ENCODE data around the gene PAN3. TPM values are rescaled to one million over a fixed set of nuclear protein-coding genes. Genes with fewer than 3 reads are reported as not detected.

The PAN3 gene
- total and polyA plus RNA-seq, 9 donors = 16.5 to 24.0 (median 18.7) TPM

DNA sequence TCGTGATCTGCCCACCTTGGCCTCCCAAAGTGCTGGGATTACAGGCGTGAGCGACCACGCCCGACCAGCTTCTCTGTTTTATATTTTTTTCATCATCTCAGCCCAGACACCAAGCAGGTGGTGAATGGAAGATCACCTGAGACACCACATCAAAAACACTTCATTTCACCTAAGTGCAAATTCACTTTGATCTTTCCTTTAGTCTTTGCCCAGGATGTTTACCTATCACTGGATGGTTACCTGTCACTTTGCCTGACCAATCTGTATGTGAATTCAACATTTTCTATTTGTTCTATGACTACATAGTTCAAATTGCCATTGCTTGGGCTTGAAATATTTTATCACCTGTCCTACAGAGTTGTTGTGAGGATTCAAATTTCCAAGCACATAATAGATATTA, 65.7 kb downstream of the PAN3 start:
- no peaks in the 10 kb centered on the region for H3K9me3 ChIP-seq (replicated peaks; ENCODE audit: control insufficient read depth, low read depth, low read length)
- H3K4me3 ChIP-seq (ENCODE audit: low read length) = no peak overlapping the region
- no peak overlapping the region for H3K27ac ChIP-seq (ENCODE audit: low read length)
- H3K36me3 ChIP-seq (ENCODE audit: control insufficient read depth, insufficient read depth, low read length) = peaks cover 4% of the 10 kb centered on the region
- no CpG with 5 or more reads among the region's 5 CpGs for WGBS (ENCODE audit: insufficient coverage)
- H3K27me3 ChIP-seq (ENCODE audit: control insufficient read depth, insufficient read depth, low read length) = no peaks in the 10 kb centered on the region
- H3K4me1 ChIP-seq (ENCODE audit: control insufficient read depth, insufficient read depth, low read length) = no peaks in the 10 kb centered on the region
- DNase-seq = no peak

- no peak overlapping the region for H3K27ac ChIP-seq (ENCODE audit: low read length)
- WGBS (ENCODE audit: insufficient coverage) = 100% methylated on average over 1 of the region's 5 CpGs
- DNase-seq = no peak
Observed at GRCh38 chr13:28204690-28205443, 66.5 kb downstream of the PAN3 start.

GRCh38 chr13:28218679-28219078, 80.3 kb downstream of the PAN3 start:
- DNase-seq = no peak
- Histone ChIP-seq H3K4me1 (ENCODE audit: control insufficient read depth, insufficient read depth, low read length) (no peaks in the 10 kb centered on the region), H3K4me3 (ENCODE audit: low read length) (no peak overlapping the region), H3K9me3 (replicated peaks; ENCODE audit: control insufficient read depth, low read depth, low read length) (no peaks in the 10 kb centered on the region), H3K27me3 (ENCODE audit: control insufficient read depth, insufficient read depth, low read length) (no peaks in the 10 kb centered on the region), H3K27ac (ENCODE audit: low read length) (no peak overlapping the region), H3K36me3 (ENCODE audit: control insufficient read depth, insufficient read depth, low read length) (peaks cover 10% of the 10 kb centered on the region)
- no CpG with 5 or more reads among the region's 4 CpGs for WGBS (ENCODE audit: insufficient coverage)

More at GRCh38 chr13:28204690-28205443, 66.5 kb downstream of the PAN3 start:
- Histone ChIP-seq H3K4me3 (ENCODE audit: low read length) (no peak overlapping the region), H3K9me3 (replicated peaks; ENCODE audit: control insufficient read depth, low read depth, low read length) (no peaks in the 10 kb centered on the region), H3K4me1 (ENCODE audit: control insufficient read depth, insufficient read depth, low read length) (no peaks in the 10 kb centered on the region), H3K36me3 (ENCODE audit: control insufficient read depth, insufficient read depth, low read length) (peaks cover 4% of the 10 kb centered on the region), H3K27me3 (ENCODE audit: control insufficient read depth, insufficient read depth, low read length) (no peaks in the 10 kb centered on the region)

- H3K4me1 ChIP-seq (ENCODE audit: control insufficient read depth, insufficient read depth, low read length) = no peaks in the 10 kb centered on the region
- peaks cover 10% of the 10 kb centered on the region for H3K36me3 ChIP-seq (ENCODE audit: control insufficient read depth, insufficient read depth, low read length)
- no peaks in the 10 kb centered on the region for H3K9me3 ChIP-seq (replicated peaks; ENCODE audit: control insufficient read depth, low read depth, low read length)
- DNase-seq = no peak
- WGBS (ENCODE audit: insufficient coverage) = no CpG with 5 or more reads among the region's 4 CpGs
- no peak overlapping the region for H3K27ac ChIP-seq (ENCODE audit: low read length)
- H3K27me3 ChIP-seq (ENCODE audit: control insufficient read depth, insufficient read depth, low read length) = no peaks in the 10 kb centered on the region
- H3K4me3 ChIP-seq (ENCODE audit: low read length) = no peak overlapping the region
Observed at GRCh38 chr13:28219408-28220099, 81.2 kb downstream of the PAN3 start.

DNA sequence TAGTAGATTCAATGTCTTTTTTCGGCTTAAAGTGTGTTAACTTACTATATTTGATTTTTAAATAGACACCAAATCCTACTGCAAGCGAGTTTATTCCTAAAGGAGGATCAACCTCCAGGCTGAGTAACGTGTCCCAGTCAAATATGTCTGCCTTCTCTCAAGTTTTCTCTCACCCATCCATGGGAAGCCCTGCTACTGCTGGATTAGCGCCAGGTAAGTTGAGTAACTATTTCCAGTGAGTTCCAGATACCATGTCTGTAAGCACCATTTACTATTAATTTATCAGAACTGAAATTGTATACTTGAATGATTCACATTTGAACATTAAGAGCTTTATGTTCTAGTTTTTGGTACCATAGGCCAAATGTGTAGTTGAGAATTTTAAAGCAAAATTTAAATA, 81.8 kb downstream of the PAN3 start:
- Histone ChIP-seq H3K27me3 (ENCODE audit: control insufficient read depth, insufficient read depth, low read length) (no peaks in the 10 kb centered on the region), H3K4me1 (ENCODE audit: control insufficient read depth, insufficient read depth, low read length) (no peaks in the 10 kb centered on the region), H3K27ac (ENCODE audit: low read length) (no peak overlapping the region), H3K4me3 (ENCODE audit: low read length) (no peak overlapping the region), H3K9me3 (replicated peaks; ENCODE audit: control insufficient read depth, low read depth, low read length) (no peaks in the 10 kb centered on the region), H3K36me3 (ENCODE audit: control insufficient read depth, insufficient read depth, low read length) (peaks cover 6% of the 10 kb centered on the region)
- DNase-seq = no peak
- no CpG with 5 or more reads among the region's 4 CpGs for WGBS (ENCODE audit: insufficient coverage)

- no peaks in the 10 kb centered on the region for H3K9me3 ChIP-seq (replicated peaks; ENCODE audit: control insufficient read depth, low read depth, low read length)
- no peaks in the 10 kb centered on the region for H3K27me3 ChIP-seq (ENCODE audit: control insufficient read depth, insufficient read depth, low read length)
- H3K4me3 ChIP-seq (ENCODE audit: low read length) = no peak overlapping the region
- H3K4me1 ChIP-seq (ENCODE audit: control insufficient read depth, insufficient read depth, low read length) = no peaks in the 10 kb centered on the region
- no CpG with 5 or more reads among the region's 4 CpGs for WGBS (ENCODE audit: insufficient coverage)
- H3K36me3 ChIP-seq (ENCODE audit: control insufficient read depth, insufficient read depth, low read length) = peaks cover 3% of the 10 kb centered on the region
- H3K27ac ChIP-seq (ENCODE audit: low read length) = no peak overlapping the region
- no peak for DNase-seq
Observed at GRCh38 chr13:28229522-28230411, 91.4 kb downstream of the PAN3 start.

GRCh38 chr13:28231642-28232041, 93.3 kb downstream of the PAN3 start:
- Histone ChIP-seq H3K27me3 (ENCODE audit: control insufficient read depth, insufficient read depth, low read length) (no peaks in the 10 kb centered on the region), H3K9me3 (replicated peaks; ENCODE audit: control insufficient read depth, low read depth, low read length) (no peaks in the 10 kb centered on the region), H3K4me3 (ENCODE audit: low read length) (no peak overlapping the region), H3K36me3 (ENCODE audit: control insufficient read depth, insufficient read depth, low read length) (peaks cover 3% of the 10 kb centered on the region), H3K4me1 (ENCODE audit: control insufficient read depth, insufficient read depth, low read length) (no peaks in the 10 kb centered on the region), H3K27ac (ENCODE audit: low read length) (no peak overlapping the region)
- WGBS (ENCODE audit: insufficient coverage) = no CpG with 5 or more reads among the region's 3 CpGs
- no peak for DNase-seq

DNA sequence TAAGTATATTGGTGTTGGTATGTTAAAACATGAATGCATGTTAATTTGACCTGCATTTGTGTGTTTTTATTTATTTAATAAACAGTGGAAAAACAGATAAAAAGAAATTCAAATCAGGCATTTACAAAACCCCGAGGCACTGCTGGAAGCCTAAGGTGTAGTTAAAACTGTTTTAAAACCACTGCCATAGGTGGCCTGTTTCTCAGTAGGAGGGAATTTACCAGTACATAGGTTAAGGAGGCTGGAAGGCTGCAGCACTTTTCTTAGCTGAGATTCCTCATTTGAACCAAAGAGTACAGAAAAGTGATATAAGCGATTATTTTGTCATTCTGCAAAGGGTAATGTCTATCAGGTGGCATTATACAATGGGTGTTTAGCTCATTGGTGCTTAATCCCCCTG, 99.6 kb downstream of the PAN3 start:
- Histone ChIP-seq H3K27me3 (ENCODE audit: control insufficient read depth, insufficient read depth, low read length) (no peaks in the 10 kb centered on the region), H3K4me1 (ENCODE audit: control insufficient read depth, insufficient read depth, low read length) (no peaks in the 10 kb centered on the region), H3K4me3 (ENCODE audit: low read length) (no peak overlapping the region), H3K36me3 (ENCODE audit: control insufficient read depth, insufficient read depth, low read length) (peaks cover 6% of the 10 kb centered on the region), H3K9me3 (replicated peaks; ENCODE audit: control insufficient read depth, low read depth, low read length) (no peaks in the 10 kb centered on the region), H3K27ac (ENCODE audit: low read length) (no peak overlapping the region)
- no peak for DNase-seq
- 63% methylated on average over 1 of the region's 2 CpGs for WGBS (ENCODE audit: insufficient coverage)

DNA sequence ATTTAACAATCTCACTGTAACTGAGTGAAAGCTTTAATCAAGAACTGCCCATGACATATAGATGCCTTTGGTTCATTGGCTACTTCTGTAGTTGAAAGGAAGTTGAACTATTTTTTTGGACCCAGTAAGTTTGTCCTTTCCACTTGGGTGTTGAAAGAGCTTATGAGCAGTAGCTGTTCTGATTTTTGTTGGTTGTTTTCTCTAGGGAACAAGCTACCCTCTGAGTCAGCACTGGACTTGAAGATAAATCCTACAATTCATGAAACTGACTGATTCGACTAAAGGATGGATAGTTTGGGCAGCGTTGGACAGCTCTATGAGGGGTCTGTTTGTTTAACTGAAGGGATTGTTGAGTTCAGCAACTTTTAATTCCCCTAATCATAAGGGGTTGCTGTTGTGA, 101.0 kb downstream of the PAN3 start:
- no peaks in the 10 kb centered on the region for H3K9me3 ChIP-seq (replicated peaks; ENCODE audit: control insufficient read depth, low read depth, low read length)
- DNase-seq = no peak
- no CpG with 5 or more reads among the region's 2 CpGs for WGBS (ENCODE audit: insufficient coverage)
- no peaks in the 10 kb centered on the region for H3K27me3 ChIP-seq (ENCODE audit: control insufficient read depth, insufficient read depth, low read length)
- no peak overlapping the region for H3K27ac ChIP-seq (ENCODE audit: low read length)
- H3K4me1 ChIP-seq (ENCODE audit: control insufficient read depth, insufficient read depth, low read length) = no peaks in the 10 kb centered on the region
- H3K36me3 ChIP-seq (ENCODE audit: control insufficient read depth, insufficient read depth, low read length) = peaks cover 6% of the 10 kb centered on the region
- H3K4me3 ChIP-seq (ENCODE audit: low read length) = no peak overlapping the region

GRCh38 chr13:28245465-28245864, 107.1 kb downstream of the PAN3 start:
- Histone ChIP-seq H3K27me3 (ENCODE audit: control insufficient read depth, insufficient read depth, low read length) (no peaks in the 10 kb centered on the region), H3K9me3 (replicated peaks; ENCODE audit: control insufficient read depth, low read depth, low read length) (no peaks in the 10 kb centered on the region), H3K4me3 (ENCODE audit: low read length) (no peak overlapping the region), H3K4me1 (ENCODE audit: control insufficient read depth, insufficient read depth, low read length) (no peaks in the 10 kb centered on the region), H3K36me3 (ENCODE audit: control insufficient read depth, insufficient read depth, low read length) (peaks cover 2% of the 10 kb centered on the region), H3K27ac (ENCODE audit: low read length) (no peak overlapping the region)
- WGBS (ENCODE audit: insufficient coverage) = no CpG with 5 or more reads among the region's 2 CpGs
- no peak for DNase-seq
